Parathyroid adenoma (tissue), 2 donors: ENCODE results near the gene GHR.

Experiments
- H2AFZ ChIP-seq: fragments of 300-600 bp; sonication (generic); one replicate; pipeline ENCODE4 v1.7.0; 2017; ENCODE audit warnings: antibody characterized with exemption, mild to moderate bottlenecking
- H3K27ac ChIP-seq: fragments of 300-600 bp; sonication (generic); one replicate; pipeline ENCODE4 v1.7.0; 2017
- H3K27me3 ChIP-seq: fragments of 300-600 bp; sonication (generic); one replicate; pipeline ENCODE4 v1.7.0; 2017; ENCODE audit warnings: low read length; ENCODE audit not compliant: control insufficient read depth, insufficient read depth
- H3K36me3 ChIP-seq: fragments of 300-600 bp; sonication (generic); one replicate; pipeline ENCODE4 v1.7.0; 2017; ENCODE audit warnings: low read length; ENCODE audit not compliant: control insufficient read depth, insufficient read depth
- H3K4me1 ChIP-seq: fragments of 300-600 bp; sonication (generic); one replicate; pipeline ENCODE4 v1.7.0; 2017; ENCODE audit warnings: control low read depth
- H3K4me2 ChIP-seq: fragments of 300-600 bp; sonication (generic); one replicate; pipeline ENCODE4 v1.7.0; 2017; ENCODE audit warnings: low read length
- H3K4me3 ChIP-seq: fragments of 300-600 bp; sonication (generic); one replicate; pipeline ENCODE4 v1.7.0; 2017; ENCODE audit warnings: low read depth, low read length
- H3K79me2 ChIP-seq: fragments of 300-600 bp; sonication (generic); one replicate; pipeline ENCODE4 v1.7.0; 2017; ENCODE audit warnings: control low read depth
- H3K9ac ChIP-seq: fragments of 300-600 bp; sonication (generic); one replicate; pipeline ENCODE4 v1.7.0; 2017; ENCODE audit warnings: mild to moderate bottlenecking
- H3K9me3 ChIP-seq: fragments of 300-600 bp; sonication (generic); one replicate; pipeline ENCODE4 v1.7.0; 2017; ENCODE audit warnings: low read length; ENCODE audit not compliant: control insufficient read depth
- TF ChIP-seq, protein P1 (sequence below): fragments of 300-600 bp; sonication (generic); IDR thresholded peaks from one replicate; pipeline ENCODE4 v1.7.0; 2017; ENCODE audit warnings: antibody characterized with exemption, mild to moderate bottlenecking
- donor health status: primary hyperparathyroidism.

The GHR gene

DNA sequence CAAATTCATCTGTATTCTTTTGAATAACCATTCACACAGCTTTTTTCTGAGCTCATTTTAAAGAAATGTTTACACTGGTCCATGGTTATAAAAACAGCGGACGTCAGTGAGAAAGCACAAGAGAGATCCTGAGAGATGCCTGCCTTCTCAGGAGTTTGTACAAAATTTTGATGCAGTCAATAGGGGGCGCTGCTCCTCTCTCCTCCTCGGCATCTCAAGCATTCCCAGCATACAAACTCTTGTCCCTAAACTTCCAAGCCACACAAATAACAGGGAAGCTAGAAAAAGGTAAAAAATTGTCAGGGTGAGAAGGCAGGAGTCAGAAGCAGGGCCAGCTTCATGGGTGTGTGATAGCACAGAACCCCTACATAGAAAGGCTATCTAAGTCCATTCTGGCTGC is 322.2 kb downstream of the GHR start:
- Histone ChIP-seq H2AFZ (no peak overlapping the region), H3K27ac (no peak overlapping the region), H3K27me3 (no peaks in the 10 kb centered on the region), H3K79me2 (no peaks in the 10 kb centered on the region), H3K4me2 (no peak overlapping the region), H3K9me3 (no peaks in the 10 kb centered on the region), H3K4me1 (peaks cover 2% of the 10 kb centered on the region), H3K4me3 (no peak overlapping the region), H3K36me3 (no peaks in the 10 kb centered on the region), H3K9ac (no peak overlapping the region)
- TF ChIP-seq, protein P1, sequence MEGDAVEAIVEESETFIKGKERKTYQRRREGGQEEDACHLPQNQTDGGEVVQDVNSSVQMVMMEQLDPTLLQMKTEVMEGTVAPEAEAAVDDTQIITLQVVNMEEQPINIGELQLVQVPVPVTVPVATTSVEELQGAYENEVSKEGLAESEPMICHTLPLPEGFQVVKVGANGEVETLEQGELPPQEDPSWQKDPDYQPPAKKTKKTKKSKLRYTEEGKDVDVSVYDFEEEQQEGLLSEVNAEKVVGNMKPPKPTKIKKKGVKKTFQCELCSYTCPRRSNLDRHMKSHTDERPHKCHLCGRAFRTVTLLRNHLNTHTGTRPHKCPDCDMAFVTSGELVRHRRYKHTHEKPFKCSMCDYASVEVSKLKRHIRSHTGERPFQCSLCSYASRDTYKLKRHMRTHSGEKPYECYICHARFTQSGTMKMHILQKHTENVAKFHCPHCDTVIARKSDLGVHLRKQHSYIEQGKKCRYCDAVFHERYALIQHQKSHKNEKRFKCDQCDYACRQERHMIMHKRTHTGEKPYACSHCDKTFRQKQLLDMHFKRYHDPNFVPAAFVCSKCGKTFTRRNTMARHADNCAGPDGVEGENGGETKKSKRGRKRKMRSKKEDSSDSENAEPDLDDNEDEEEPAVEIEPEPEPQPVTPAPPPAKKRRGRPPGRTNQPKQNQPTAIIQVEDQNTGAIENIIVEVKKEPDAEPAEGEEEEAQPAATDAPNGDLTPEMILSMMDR: no peak

DNA sequence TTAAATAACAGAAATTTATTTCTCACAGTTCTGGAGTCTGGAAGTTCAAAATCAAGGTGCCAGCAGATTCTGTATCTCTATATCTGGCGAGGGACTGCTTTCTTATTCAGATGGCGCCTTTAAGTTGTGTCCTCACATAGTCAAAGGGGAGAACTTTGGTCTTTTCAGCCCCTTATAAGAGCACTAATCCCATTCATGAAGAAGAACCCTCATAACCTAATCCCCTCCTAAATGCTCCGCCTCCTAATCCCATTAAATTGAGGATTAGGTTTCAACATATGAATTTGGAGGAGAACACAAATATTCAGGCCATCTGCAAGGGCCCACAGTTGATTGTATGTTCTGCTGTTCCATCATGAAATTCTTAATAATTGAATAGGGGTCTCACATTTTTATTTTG is 322.6 kb downstream of the GHR start:
- TF ChIP-seq, protein P1: no peak
- Histone ChIP-seq H3K9me3 (no peaks in the 10 kb centered on the region), H3K4me1 (peaks cover 2% of the 10 kb centered on the region), H3K27me3 (no peaks in the 10 kb centered on the region), H3K4me3 (no peak overlapping the region), H3K79me2 (no peaks in the 10 kb centered on the region), H3K4me2 (no peak overlapping the region), H3K27ac (no peak overlapping the region), H3K36me3 (no peaks in the 10 kb centered on the region), H3K9ac (no peak overlapping the region), H2AFZ (no peak overlapping the region)

DNA sequence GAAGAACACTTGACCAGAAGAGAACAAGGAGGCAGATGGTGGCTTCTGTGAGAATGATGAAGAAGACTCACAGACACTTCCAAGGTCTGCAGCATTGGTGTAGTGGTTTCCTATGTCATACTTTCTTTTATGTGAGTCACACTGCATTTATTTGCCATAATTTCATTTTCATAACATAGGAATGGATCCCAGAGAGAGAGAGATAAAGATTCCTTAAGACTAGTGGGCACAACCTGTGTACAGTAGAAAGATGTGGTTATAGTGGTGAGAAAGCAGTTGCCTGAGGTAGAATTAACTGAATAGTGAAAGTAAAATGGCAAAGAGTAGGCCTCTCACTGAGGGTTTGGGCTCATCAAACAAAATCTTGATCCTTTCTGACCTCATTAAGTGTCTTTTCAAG is 325.8 kb downstream of the GHR start:
- no peaks in the 10 kb centered on the region for H3K36me3 ChIP-seq
- H3K27ac ChIP-seq: no peak overlapping the region
- H3K4me2 ChIP-seq: no peak overlapping the region
- no peak overlapping the region for H3K4me3 ChIP-seq
- no peaks in the 10 kb centered on the region for H3K27me3 ChIP-seq
- TF ChIP-seq, protein P1: no peak
- no peak overlapping the region for H3K9ac ChIP-seq
- H3K79me2 ChIP-seq: no peaks in the 10 kb centered on the region
- H3K9me3 ChIP-seq: no peaks in the 10 kb centered on the region
- H2AFZ ChIP-seq: peak overlapping the region; percentile 61
- peaks cover 2% of the 10 kb centered on the region for H3K4me1 ChIP-seq

DNA sequence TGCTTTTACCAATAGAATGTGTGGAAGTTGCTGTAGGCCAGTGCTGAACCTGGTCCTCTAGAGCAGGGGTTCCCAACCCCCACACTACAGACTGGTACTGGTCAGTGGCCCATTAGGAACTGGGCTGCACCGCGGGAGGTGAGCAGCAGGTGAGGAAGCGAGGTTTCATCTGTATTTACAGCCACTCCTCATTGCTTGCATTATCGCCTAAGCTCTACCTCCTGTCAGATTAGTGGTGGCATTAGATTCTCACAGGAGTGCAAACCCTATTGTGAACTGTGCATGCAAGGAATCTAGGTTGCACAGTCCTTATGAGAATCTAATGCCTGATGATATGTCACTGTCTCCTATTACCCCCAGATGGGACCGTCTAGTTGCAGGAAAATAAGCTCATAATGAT is 327.3 kb downstream of the GHR start:
- TF ChIP-seq, protein P1: no peak
- Histone ChIP-seq H3K4me3 (no peak overlapping the region), H3K9ac (no peak overlapping the region), H3K4me1 (peaks cover 2% of the 10 kb centered on the region), H2AFZ (no peak overlapping the region), H3K4me2 (no peak overlapping the region), H3K27me3 (no peaks in the 10 kb centered on the region), H3K36me3 (no peaks in the 10 kb centered on the region), H3K27ac (no peak overlapping the region), H3K79me2 (no peaks in the 10 kb centered on the region), H3K9me3 (no peaks in the 10 kb centered on the region)

DNA sequence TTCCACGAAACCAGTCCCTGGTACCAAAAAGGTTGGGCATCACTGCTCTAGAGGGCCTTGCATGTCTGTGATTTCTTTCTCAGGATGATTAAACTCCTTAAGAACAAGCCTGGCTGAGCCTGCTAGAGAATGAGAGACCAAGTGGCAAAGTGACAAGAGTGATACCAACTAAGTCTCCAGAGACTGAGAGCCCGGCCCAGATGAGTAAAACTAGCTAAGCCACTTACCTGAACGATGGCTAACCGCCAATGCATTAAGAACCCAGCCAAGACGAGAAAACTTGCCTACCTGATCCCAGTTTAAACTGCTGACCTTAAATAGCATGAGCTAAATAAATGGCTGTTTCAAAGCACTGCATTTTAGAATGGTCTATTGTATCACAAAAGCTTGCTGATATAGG is 327.8 kb downstream of the GHR start:
- no peaks in the 10 kb centered on the region for H3K9me3 ChIP-seq
- no peak overlapping the region for H3K4me3 ChIP-seq
- no peak overlapping the region for H3K9ac ChIP-seq
- H3K79me2 ChIP-seq: no peaks in the 10 kb centered on the region
- no peaks in the 10 kb centered on the region for H3K36me3 ChIP-seq
- peaks cover 2% of the 10 kb centered on the region for H3K4me1 ChIP-seq
- peak overlapping the region; percentile 50 for H3K27ac ChIP-seq
- TF ChIP-seq, protein P1: no peak
- no peak overlapping the region for H3K4me2 ChIP-seq
- peak overlapping the region; percentile 63 for H2AFZ ChIP-seq
- H3K27me3 ChIP-seq: no peaks in the 10 kb centered on the region
